A673 (cell line): ENCODE measurements around the gene PPP1R14B.

ENCODE experiments used
- EZH2 ChIP-seq: fragments of 200-600 bp; sonication (generic); IDR thresholded peaks from 2 replicates; pipeline ENCODE4 v1.6.1; 2017; ENCODE audit warnings: borderline replicate concordance, low read depth, mild to moderate bottlenecking, mixed read lengths, antibody characterized with exemption, low read length; ENCODE audit not compliant: poor library complexity, severe bottlenecking
- TF ChIP-seq, protein P1 (sequence below): fragments of 300-800, 200-600 bp; sonication (generic); conservative IDR thresholded peaks from 2 replicates; pipeline ENCODE4 v1.5.1; 2017; ENCODE audit warnings: low read depth, mild to moderate bottlenecking, antibody characterized with exemption, low read length, moderate library complexity, mixed read lengths

DNA sequence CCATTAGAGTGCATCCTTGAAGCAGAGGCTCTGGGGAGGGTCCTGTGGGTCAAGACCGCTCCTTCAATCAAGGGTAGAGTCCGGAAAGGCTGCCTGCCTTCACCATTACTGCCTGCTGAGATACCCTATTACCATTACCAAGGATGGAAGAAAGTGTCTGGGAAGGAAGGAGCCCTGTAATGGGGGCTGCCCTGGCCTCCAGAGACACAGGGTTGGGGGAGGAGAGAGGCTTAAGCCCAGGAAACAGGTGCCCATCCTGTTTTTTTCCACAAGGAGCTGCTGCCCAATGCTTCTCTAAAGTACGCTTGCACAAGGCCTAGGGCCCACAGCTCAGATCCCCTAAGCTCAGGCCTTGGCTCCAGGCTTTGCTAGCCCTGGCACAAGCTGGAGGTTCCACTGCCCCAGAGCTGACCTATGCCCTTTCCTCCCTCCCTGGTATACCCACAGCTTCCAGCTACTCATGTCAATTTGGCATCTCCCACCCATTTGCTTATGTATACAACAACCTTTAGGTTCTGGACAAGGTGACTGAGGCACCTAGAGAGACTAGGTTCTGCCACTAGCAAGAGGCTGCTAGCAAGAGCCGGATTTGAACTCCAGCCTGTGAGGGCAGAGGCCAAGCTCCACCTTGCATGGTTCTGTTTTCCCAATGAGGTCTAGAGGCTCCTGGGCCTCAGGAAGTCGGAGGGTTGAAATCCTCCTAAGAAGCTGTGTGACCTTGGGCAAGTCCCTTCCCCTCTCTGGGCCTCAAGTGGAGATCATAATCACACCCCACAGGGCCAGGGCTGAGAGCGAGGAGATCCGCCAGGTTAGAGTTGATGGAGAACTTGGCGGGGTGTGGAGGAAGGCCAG, 3.0 kb upstream of the PPP1R14B start:
- TF ChIP-seq, protein P1, sequence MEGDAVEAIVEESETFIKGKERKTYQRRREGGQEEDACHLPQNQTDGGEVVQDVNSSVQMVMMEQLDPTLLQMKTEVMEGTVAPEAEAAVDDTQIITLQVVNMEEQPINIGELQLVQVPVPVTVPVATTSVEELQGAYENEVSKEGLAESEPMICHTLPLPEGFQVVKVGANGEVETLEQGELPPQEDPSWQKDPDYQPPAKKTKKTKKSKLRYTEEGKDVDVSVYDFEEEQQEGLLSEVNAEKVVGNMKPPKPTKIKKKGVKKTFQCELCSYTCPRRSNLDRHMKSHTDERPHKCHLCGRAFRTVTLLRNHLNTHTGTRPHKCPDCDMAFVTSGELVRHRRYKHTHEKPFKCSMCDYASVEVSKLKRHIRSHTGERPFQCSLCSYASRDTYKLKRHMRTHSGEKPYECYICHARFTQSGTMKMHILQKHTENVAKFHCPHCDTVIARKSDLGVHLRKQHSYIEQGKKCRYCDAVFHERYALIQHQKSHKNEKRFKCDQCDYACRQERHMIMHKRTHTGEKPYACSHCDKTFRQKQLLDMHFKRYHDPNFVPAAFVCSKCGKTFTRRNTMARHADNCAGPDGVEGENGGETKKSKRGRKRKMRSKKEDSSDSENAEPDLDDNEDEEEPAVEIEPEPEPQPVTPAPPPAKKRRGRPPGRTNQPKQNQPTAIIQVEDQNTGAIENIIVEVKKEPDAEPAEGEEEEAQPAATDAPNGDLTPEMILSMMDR: no peak
- no peak for TF ChIP-seq EZH2
